A673 (cell line): ENCODE results near the gene MUC16. TPM values are rescaled to one million over a fixed set of nuclear protein-coding genes. Genes with fewer than 3 reads are reported as not detected.

Source experiments
- BruUV-seq: library from RNA; stranded (reverse); fragments of 400-500 nt; replicated peaks from 2 replicates; lab custom pipeline; 2021; lab: Mats Ljungman, UMichigan
- CTCF ChIA-PET: fragments of 300-600 bp; sonication (Branson Sonifier 250); formaldehyde crosslinking; loops from one replicate; lab custom pipeline; 2022; ENCODE audit warnings: antibody characterized with exemption; lab: Charles Lee
- POLR2A ChIA-PET: fragments of 300-600 bp; sonication (Branson Sonifier 250); formaldehyde crosslinking; loops from one replicate; lab custom pipeline; 2022; ENCODE audit warnings: antibody characterized with exemption; ENCODE audit not compliant: low non-redundant PET; lab: Charles Lee
- DNase-seq: peaks from one replicate; pipeline ENCODE4 v3.0.0-alpha.2; 2015; ENCODE audit warnings: low spot score
- H3K27ac ChIP-seq: fragments of 200-600 bp; sonication (generic); 2 replicates; pipeline ENCODE4 v1.5.1; 2016; ENCODE audit warnings: mixed run types, low read depth, mild to moderate bottlenecking, mixed read lengths, antibody characterized with exemption, low read length; ENCODE audit not compliant: poor library complexity, severe bottlenecking
- H3K27me3 ChIP-seq: fragments of 200-600 bp; sonication (generic); replicated peaks from 2 replicates; pipeline ENCODE4 v1.6.1; 2017; ENCODE audit warnings: mixed run types, low read depth, mild to moderate bottlenecking, mixed read lengths, antibody characterized with exemption, low read length; ENCODE audit not compliant: insufficient read depth, poor library complexity
- H3K36me3 ChIP-seq: fragments of 200-600 bp; sonication (generic); 2 replicates; pipeline ENCODE4 v1.6.1; 2016; ENCODE audit warnings: mixed run types, mild to moderate bottlenecking, mixed read lengths, antibody characterized with exemption, low read length; ENCODE audit not compliant: insufficient read depth, poor library complexity, severe bottlenecking
- H3K4me1 ChIP-seq: fragments of 200-600 bp; sonication (generic); 2 replicates; pipeline ENCODE4 v1.6.1; 2017; ENCODE audit warnings: mixed run types, mild to moderate bottlenecking, mixed read lengths, antibody characterized with exemption, low read length; ENCODE audit not compliant: insufficient read depth, poor library complexity, severe bottlenecking
- H3K4me3 ChIP-seq: fragments of 200-600 bp; sonication (generic); 2 replicates; pipeline ENCODE4 v1.5.1; 2016; ENCODE audit warnings: low read depth, mixed run types, mild to moderate bottlenecking, mixed read lengths, low read length; ENCODE audit not compliant: poor library complexity, severe bottlenecking
- H3K9me3 ChIP-seq: fragments of 200-600 bp; sonication (generic); 2 replicates; pipeline ENCODE4 v1.6.1; 2016; ENCODE audit warnings: mixed run types, low read depth, mild to moderate bottlenecking, mixed read lengths, antibody characterized with exemption, low read length; ENCODE audit not compliant: poor library complexity, severe bottlenecking
- EZH2 ChIP-seq: fragments of 200-600 bp; sonication (generic); IDR thresholded peaks from 2 replicates; pipeline ENCODE4 v1.6.1; 2017; ENCODE audit warnings: borderline replicate concordance, low read depth, mild to moderate bottlenecking, mixed read lengths, antibody characterized with exemption, low read length; ENCODE audit not compliant: poor library complexity, severe bottlenecking
- intact Hi-C: fragments of 100-400 bp; cut with micrococcal nuclease; formaldehyde crosslinking; loops from one replicate; pipeline ENCODE4 v1.10.0; 2022; ENCODE audit not compliant: unreplicated experiment
- total RNA-seq: library from RNA; stranded (reverse); gene quantifications from 2 replicates; pipeline ENCODE4 v1.2.3, GENCODE V29; 2021
- TF ChIP-seq, protein P1 (sequence below): fragments of 300-800, 200-600 bp; sonication (generic); conservative IDR thresholded peaks from 2 replicates; pipeline ENCODE4 v1.5.1; 2017; ENCODE audit warnings: low read depth, mild to moderate bottlenecking, antibody characterized with exemption, low read length, moderate library complexity, mixed read lengths

MUC16 gene
- total RNA-seq, 1 experiment from 2014 or later, result not detected

DNA sequence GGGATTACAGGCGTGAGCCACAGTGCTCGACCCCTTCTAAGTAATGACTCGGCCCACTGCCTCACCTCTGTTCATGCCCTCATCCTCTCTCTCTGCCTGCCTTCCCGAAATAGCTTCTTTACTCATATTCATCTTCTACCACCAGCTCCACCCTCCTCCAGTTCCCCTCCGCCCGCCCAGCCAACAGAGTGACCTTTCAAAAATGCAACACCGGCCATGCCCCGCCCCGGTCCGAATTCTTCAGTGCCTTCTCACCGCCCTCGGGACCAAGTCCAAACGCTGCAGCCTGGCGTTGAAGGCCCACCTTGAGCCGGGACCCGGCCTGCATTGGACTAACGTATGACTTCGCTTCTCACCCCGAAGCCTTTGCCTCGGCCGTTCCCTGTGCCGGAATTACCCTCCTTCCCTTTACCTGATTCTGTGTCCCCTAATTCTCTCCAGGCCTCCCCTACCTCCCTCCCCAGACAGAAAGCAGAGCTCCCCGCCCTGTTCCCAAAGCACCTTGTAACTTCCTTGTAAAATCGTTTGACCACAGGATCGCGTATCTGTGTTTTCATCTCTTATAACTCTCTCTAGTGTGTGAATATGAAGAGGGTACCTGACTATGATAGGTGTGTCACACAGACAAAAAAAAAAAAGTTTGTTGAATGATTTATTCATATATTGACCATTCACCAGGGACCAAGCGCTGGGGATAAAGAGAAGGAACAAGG lies 8.1 kb upstream of the MUC16 start:
- H3K9me3 ChIP-seq, result no peaks in the 10 kb centered on the region
- no peak overlapping the region for H3K4me3 ChIP-seq
- no peak for DNase-seq
- POLR2A ChIA-PET, result interaction anchor here (0.7 kb wide), 1 partner anchor 291 kb away, joined by 16 read pairs; no protein-coding TSS in a partner anchor
- TF ChIP-seq EZH2, result no peak
- TF ChIP-seq, protein P1, sequence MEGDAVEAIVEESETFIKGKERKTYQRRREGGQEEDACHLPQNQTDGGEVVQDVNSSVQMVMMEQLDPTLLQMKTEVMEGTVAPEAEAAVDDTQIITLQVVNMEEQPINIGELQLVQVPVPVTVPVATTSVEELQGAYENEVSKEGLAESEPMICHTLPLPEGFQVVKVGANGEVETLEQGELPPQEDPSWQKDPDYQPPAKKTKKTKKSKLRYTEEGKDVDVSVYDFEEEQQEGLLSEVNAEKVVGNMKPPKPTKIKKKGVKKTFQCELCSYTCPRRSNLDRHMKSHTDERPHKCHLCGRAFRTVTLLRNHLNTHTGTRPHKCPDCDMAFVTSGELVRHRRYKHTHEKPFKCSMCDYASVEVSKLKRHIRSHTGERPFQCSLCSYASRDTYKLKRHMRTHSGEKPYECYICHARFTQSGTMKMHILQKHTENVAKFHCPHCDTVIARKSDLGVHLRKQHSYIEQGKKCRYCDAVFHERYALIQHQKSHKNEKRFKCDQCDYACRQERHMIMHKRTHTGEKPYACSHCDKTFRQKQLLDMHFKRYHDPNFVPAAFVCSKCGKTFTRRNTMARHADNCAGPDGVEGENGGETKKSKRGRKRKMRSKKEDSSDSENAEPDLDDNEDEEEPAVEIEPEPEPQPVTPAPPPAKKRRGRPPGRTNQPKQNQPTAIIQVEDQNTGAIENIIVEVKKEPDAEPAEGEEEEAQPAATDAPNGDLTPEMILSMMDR, result no peak
- intact Hi-C loops, result no loop called here
- H3K27ac ChIP-seq, result no peak overlapping the region
- CTCF ChIA-PET, result no interaction called here
- H3K36me3 ChIP-seq, result no peaks in the 10 kb centered on the region
- no TSS peak for BruUV-seq
- peaks cover 11% of the 10 kb centered on the region for H3K27me3 ChIP-seq
- H3K4me1 ChIP-seq, result no peaks in the 10 kb centered on the region

DNA sequence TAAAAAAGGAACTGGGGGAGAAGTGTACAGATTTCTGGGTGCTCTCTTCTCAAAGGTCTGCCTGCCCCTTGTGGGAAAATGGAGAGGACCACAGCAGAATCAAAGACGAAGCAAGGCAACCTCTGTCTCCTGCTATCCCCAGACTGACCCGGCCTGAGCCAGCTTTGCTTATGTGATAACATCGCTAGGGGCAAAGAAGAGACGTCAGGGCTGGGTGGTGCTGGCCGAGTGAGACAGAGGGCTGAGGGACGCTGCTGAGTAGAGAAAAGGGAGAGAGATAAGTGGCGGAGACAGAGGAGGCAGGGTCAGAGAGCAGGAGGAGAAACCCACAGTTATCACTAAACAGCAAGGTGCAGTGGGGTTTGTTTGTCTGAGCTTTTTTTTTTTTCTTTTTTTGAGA lies 4.6 kb upstream of the MUC16 start:
- no TSS peak for BruUV-seq
- intact Hi-C loops, result no loop called here
- no peaks in the 10 kb centered on the region for H3K9me3 ChIP-seq

DNA sequence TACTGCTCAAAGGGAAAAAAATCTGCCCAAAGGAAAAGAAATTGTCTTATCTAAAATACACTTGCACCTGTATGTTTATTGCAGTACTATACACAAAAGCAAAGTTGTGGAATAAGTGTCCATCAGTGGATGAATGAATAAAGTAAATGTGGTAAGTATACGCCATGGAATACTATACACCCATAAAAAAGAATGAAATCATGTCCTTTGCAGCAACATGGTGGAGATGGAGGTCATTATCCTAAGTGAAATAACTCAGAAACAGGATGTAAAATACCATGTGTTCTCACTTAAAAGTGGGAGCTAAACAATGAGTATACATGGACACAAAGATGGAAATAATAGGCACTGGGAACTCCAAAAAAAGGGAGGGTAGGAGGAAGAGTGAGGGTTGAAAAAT lies 3.8 kb upstream of the MUC16 start:
- no TSS peak for BruUV-seq
- H3K36me3 ChIP-seq, result no peaks in the 10 kb centered on the region
- CTCF ChIA-PET, result no interaction called here
- peaks cover 19% of the 10 kb centered on the region for H3K27me3 ChIP-seq
- no peak for DNase-seq
- no peak overlapping the region for H3K27ac ChIP-seq
- no peak overlapping the region for H3K4me3 ChIP-seq
- H3K9me3 ChIP-seq, result no peaks in the 10 kb centered on the region
- TF ChIP-seq, protein P1, result no peak
- no peak for TF ChIP-seq EZH2
- no peaks in the 10 kb centered on the region for H3K4me1 ChIP-seq
- POLR2A ChIA-PET, result no interaction called here
- intact Hi-C loops, result no loop called here

More for the DNA sequence above, 4.6 kb upstream of the MUC16 start:
- POLR2A ChIA-PET, result no interaction called here
- H3K27me3 ChIP-seq, result peaks cover 14% of the 10 kb centered on the region
- DNase-seq, result no peak
- no peak overlapping the region for H3K27ac ChIP-seq
- H3K4me3 ChIP-seq, result no peak overlapping the region
- no peaks in the 10 kb centered on the region for H3K36me3 ChIP-seq
- CTCF ChIA-PET, result no interaction called here
- no peaks in the 10 kb centered on the region for H3K4me1 ChIP-seq
- TF ChIP-seq EZH2, result no peak
- TF ChIP-seq, protein P1, result no peak
